Trophoblast cell (in vitro differentiated cells and primary cell): ENCODE measurements around the gene ETHE1.

Experiments
- DNase-seq, 2 donors: peaks; one replicate each; pipeline ENCODE4 v3.0.0-alpha.2; 2016
- H2AFZ ChIP-seq: 2 replicates; pipeline ENCODE4 v1.6.1; 2013; ENCODE audit warnings: low read length, moderate library complexity, mild to moderate bottlenecking; ENCODE audit not compliant: insufficient read depth, poor library complexity
- H2AK5ac ChIP-seq: 2 replicates; pipeline ENCODE4 v1.6.1; 2013; ENCODE audit warnings: mild to moderate bottlenecking, low read length
- H2BK120ac ChIP-seq: 2 replicates; pipeline ENCODE4 v1.6.1; 2013; ENCODE audit warnings: low read length, mild to moderate bottlenecking, moderate library complexity; ENCODE audit not compliant: insufficient read depth, poor library complexity
- H2BK12ac ChIP-seq: 2 replicates; pipeline ENCODE4 v1.6.1; 2013; ENCODE audit warnings: mild to moderate bottlenecking, low read length, moderate library complexity
- H2BK5ac ChIP-seq: 2 replicates; pipeline ENCODE4 v1.6.1; 2013; ENCODE audit warnings: low read length, low read depth, moderate library complexity, mild to moderate bottlenecking; ENCODE audit not compliant: poor library complexity
- H3K14ac ChIP-seq: 2 replicates; pipeline ENCODE4 v1.6.1; 2013; ENCODE audit warnings: mild to moderate bottlenecking, low read length
- H3K18ac ChIP-seq: 2 replicates; pipeline ENCODE4 v1.6.1; 2013; ENCODE audit warnings: mild to moderate bottlenecking, low read length
- H3K23ac ChIP-seq: 2 replicates; pipeline ENCODE4 v1.6.1; 2013; ENCODE audit warnings: low read length
- H3K27ac ChIP-seq: 2 replicates; pipeline ENCODE4 v1.5.1; 2013; ENCODE audit warnings: low read depth, mild to moderate bottlenecking, inconsistent platforms, low read length, moderate library complexity
- H3K27me3 ChIP-seq: 2 replicates; pipeline ENCODE4 v1.6.1; 2013; ENCODE audit warnings: inconsistent platforms, mild to moderate bottlenecking, low read length, moderate library complexity; ENCODE audit not compliant: insufficient read depth
- H3K36me3 ChIP-seq, 2 experiments: 1 replicate in 1 of 2; 2 replicates in 1 of 2; pipeline ENCODE4 v1.6.1; 2013; ENCODE audit warnings: low read length in 2 of 2, mild to moderate bottlenecking in 2 of 2, moderate library complexity in 1 of 2; ENCODE audit not compliant: insufficient read depth in 2 of 2, control insufficient read depth in 1 of 2
- H3K4ac ChIP-seq: 2 replicates; pipeline ENCODE4 v1.6.1; 2013; ENCODE audit warnings: low read depth, mild to moderate bottlenecking, low read length, moderate library complexity
- H3K4me1 ChIP-seq, 2 experiments: 1 replicate in 1 of 2; 2 replicates in 1 of 2; pipeline ENCODE4 v1.6.1; 2013; ENCODE audit warnings: low read length in 2 of 2, mild to moderate bottlenecking in 2 of 2, moderate library complexity in 1 of 2; ENCODE audit not compliant: insufficient read depth in 2 of 2, control insufficient read depth in 1 of 2
- H3K4me2 ChIP-seq: 2 replicates; pipeline ENCODE4 v1.6.1; 2013; ENCODE audit warnings: inconsistent platforms, mild to moderate bottlenecking, low read length, moderate library complexity
- H3K4me3 ChIP-seq: 2 replicates; pipeline ENCODE4 v1.5.1; 2013; ENCODE audit warnings: mild to moderate bottlenecking, low read depth, low read length, inconsistent platforms
- H3K79me1 ChIP-seq: one replicate; pipeline ENCODE4 v1.6.1; 2013; ENCODE audit warnings: low read length
- H3K79me2 ChIP-seq: 2 replicates; pipeline ENCODE4 v1.6.1; 2013; ENCODE audit warnings: low read length, mild to moderate bottlenecking; ENCODE audit not compliant: control insufficient read depth, insufficient read depth, poor library complexity
- H3K9ac ChIP-seq: 2 replicates; pipeline ENCODE4 v1.6.1; 2013; ENCODE audit warnings: mild to moderate bottlenecking, low read length
- H3K9me3 ChIP-seq: 2 replicates; pipeline ENCODE4 v1.6.1; 2013; ENCODE audit warnings: low read depth, mild to moderate bottlenecking, control low read depth, inconsistent platforms, low read length; ENCODE audit not compliant: insufficient read depth
- H4K12ac ChIP-seq: 2 replicates; pipeline ENCODE4 v1.6.1; 2013; ENCODE audit warnings: low read depth, mild to moderate bottlenecking, low read length, moderate library complexity
- H4K8ac ChIP-seq: 2 replicates; pipeline ENCODE4 v1.6.1; 2013; ENCODE audit warnings: low read depth, mild to moderate bottlenecking, low read length, moderate library complexity
- H4K91ac ChIP-seq: one replicate; pipeline ENCODE4 v1.6.1; 2013; ENCODE audit warnings: low read depth, mild to moderate bottlenecking, low read length, moderate library complexity
- WGBS: extraction: QIAGEN DNeasy Blood & Tissue Kit; methylation state at CpG from one replicate; pipeline ENCODE4 v1.1.7; 2013; ENCODE audit warnings: missing lambda C conversion rate; ENCODE audit not compliant: insufficient read length, insufficient coverage; ENCODE audit errors: extremely low coverage; 5-methylcytosine and 5-hydroxymethylcytosine counted together

Gene ETHE1

GRCh38 chr19:43488179-43488578 lies 38.8 kb downstream of the ETHE1 start:
- Histone ChIP-seq H3K4me1 (no peaks in the 10 kb centered on the region), H3K9me3 (no peaks in the 10 kb centered on the region), H4K12ac (no peak overlapping the region), H2BK5ac (no peak overlapping the region), H3K4ac (no peak overlapping the region), H3K79me1 (no peaks in the 10 kb centered on the region), H2AFZ (no peak overlapping the region), H2BK120ac (no peak overlapping the region), H3K14ac (no peak overlapping the region), H3K36me3 (peaks cover 1 to 3% of the 10 kb centered on the region in 2 experiments), H2AK5ac (no peak overlapping the region), H4K8ac (no peak overlapping the region), H2BK12ac (no peak overlapping the region), H3K23ac (no peak overlapping the region), H4K91ac (no peak overlapping the region), H3K9ac (no peak overlapping the region), H3K27me3 (no peaks in the 10 kb centered on the region), H3K18ac (no peak overlapping the region), H3K79me2 (no peaks in the 10 kb centered on the region), H3K27ac (no peak overlapping the region), H3K4me3 (no peak overlapping the region), H3K4me2 (no peak overlapping the region)
- WGBS = no CpG with 5 or more reads among the region's 8 CpGs
- no peak for DNase-seq

GRCh38 chr19:43486412-43486811 lies 40.6 kb downstream of the ETHE1 start:
- H3K27ac ChIP-seq = no peak overlapping the region
- H2AFZ ChIP-seq = no peak overlapping the region
- WGBS = no CpG with 5 or more reads among the region's 7 CpGs
- no peak overlapping the region for H2BK5ac ChIP-seq
- no peak overlapping the region for H4K8ac ChIP-seq
- peaks cover 0 to 3% of the 10 kb centered on the region in 2 experiments for H3K4me1 ChIP-seq
- H3K4me3 ChIP-seq = no peak overlapping the region
- no peaks in the 10 kb centered on the region for H3K79me1 ChIP-seq
- H4K12ac ChIP-seq = no peak overlapping the region
- no peak overlapping the region for H3K9ac ChIP-seq
- H3K4ac ChIP-seq = no peak overlapping the region
- H3K9me3 ChIP-seq = no peaks in the 10 kb centered on the region
- no peak overlapping the region for H2BK120ac ChIP-seq
- H4K91ac ChIP-seq = no peak overlapping the region
- peaks cover 1 to 3% of the 10 kb centered on the region in 2 experiments for H3K36me3 ChIP-seq
- no peaks in the 10 kb centered on the region for H3K79me2 ChIP-seq
- no peak overlapping the region for H2AK5ac ChIP-seq
- H3K23ac ChIP-seq = no peak overlapping the region
- no peaks in the 10 kb centered on the region for H3K27me3 ChIP-seq
- no peak for DNase-seq
- H2BK12ac ChIP-seq = no peak overlapping the region
- no peak overlapping the region for H3K18ac ChIP-seq
- H3K4me2 ChIP-seq = no peak overlapping the region
- H3K14ac ChIP-seq = no peak overlapping the region

- Histone ChIP-seq H3K9me3 (no peaks in the 10 kb centered on the region), H2BK5ac (no peak overlapping the region), H3K18ac (no peak overlapping the region), H2BK120ac (no peak overlapping the region), H3K4me1 (peaks cover 0 to 3% of the 10 kb centered on the region in 2 experiments), H3K79me1 (no peaks in the 10 kb centered on the region), H3K9ac (no peak overlapping the region), H2AK5ac (no peak overlapping the region), H3K14ac (no peak overlapping the region), H3K4me3 (no peak overlapping the region), H4K8ac (no peak overlapping the region), H4K12ac (no peak overlapping the region), H3K4ac (no peak overlapping the region), H2BK12ac (no peak overlapping the region), H4K91ac (no peak overlapping the region), H3K36me3 (peaks cover 1 to 3% of the 10 kb centered on the region in 2 experiments), H2AFZ (no peak overlapping the region), H3K27ac (no peak overlapping the region), H3K27me3 (no peaks in the 10 kb centered on the region), H3K23ac (no peak overlapping the region), H3K79me2 (no peaks in the 10 kb centered on the region), H3K4me2 (no peak overlapping the region)
- no CpG with 5 or more reads among the region's 6 CpGs for WGBS
- DNase-seq = no peak
These were observed 41.0 kb downstream of the ETHE1 start for GRCh38 chr19:43485951-43486350.

- H3K27me3 ChIP-seq = no peaks in the 10 kb centered on the region
- no peak overlapping the region for H3K9ac ChIP-seq
- peaks cover 1 to 5% of the 10 kb centered on the region in 2 experiments for H3K36me3 ChIP-seq
- H3K14ac ChIP-seq = no peak overlapping the region
- H3K18ac ChIP-seq = no peak overlapping the region
- H3K27ac ChIP-seq = no peak overlapping the region
- no peak overlapping the region for H3K4ac ChIP-seq
- H2BK5ac ChIP-seq = no peak overlapping the region
- no peak overlapping the region for H2AFZ ChIP-seq
- no peaks in the 10 kb centered on the region for H3K9me3 ChIP-seq
- H2BK120ac ChIP-seq = no peak overlapping the region
- no peak overlapping the region for H2BK12ac ChIP-seq
- H4K12ac ChIP-seq = no peak overlapping the region
- H3K4me3 ChIP-seq = no peak overlapping the region
- no peak overlapping the region for H2AK5ac ChIP-seq
- WGBS = no CpG with 5 or more reads among the region's 6 CpGs
- no peaks in the 10 kb centered on the region for H3K79me1 ChIP-seq
- no peak overlapping the region for H4K8ac ChIP-seq
- DNase-seq = peak; percentile 63 to 81
- H3K4me1 ChIP-seq = peaks cover 0 to 3% of the 10 kb centered on the region in 2 experiments
- no peaks in the 10 kb centered on the region for H3K79me2 ChIP-seq
- H3K4me2 ChIP-seq = no peak overlapping the region
- no peak overlapping the region for H4K91ac ChIP-seq
- no peak overlapping the region for H3K23ac ChIP-seq
These were observed 43.7 kb downstream of the ETHE1 start for GRCh38 chr19:43483281-43483680.
